ENCODE results near the gene CCDC136.

GRCh38 chr7:128812514-128813168 lies 20.9 kb downstream of the CCDC136 start:
- TF ChIP-seq CTCF (conservative IDR thresholded peaks at IDR 0.05 in 1 of 2, IDR thresholded peaks at IDR 0.05 in 1 of 2; ENCODE audit: extremely low read depth in 1 of 2, insufficient read depth in 1 of 2, low read depth in 1 of 2, low read length in 2 of 2) (no peak), EZH2 (IDR thresholded peaks at IDR 0.05; ENCODE audit: borderline replicate concordance, low read length) (no peak)

All from mammary epithelial cell (primary cell).